Transverse colon (tissue), 3 donors: ENCODE data around the gene METTL8.

Experiments used
- CTCF ChIP-seq, 5 experiments: fragments of 200-600 bp in 3 of 5; fragments of 450-650 bp in 2 of 5; sonication (generic) in 3 of 5; IDR thresholded peaks; 1 replicate in 2 of 5; 2 replicates in 3 of 5; pipeline ENCODE4 v1.5.1; 2016 to 2017; ENCODE audit warnings: antibody characterized with exemption in 5 of 5, inconsistent platforms in 3 of 5, mild to moderate bottlenecking in 2 of 5, moderate library complexity in 1 of 5
- POLR2A ChIP-seq: fragments of 450-650 bp; IDR thresholded peaks from one replicate; pipeline ENCODE4 v1.6.1; 2016; ENCODE audit warnings: antibody characterized with exemption, mild to moderate bottlenecking, moderate library complexity

- no peak for TF ChIP-seq CTCF (IDR thresholded peaks at IDR 0.05)
- no peak for TF ChIP-seq POLR2A
These were observed 34.5 kb downstream of the METTL8 start for GRCh38 chr2:171399292-171399691.
